Testis (tissue), 2 donors: ENCODE results near the gene LRRC74A.

ENCODE experiments used
- CTCF ChIP-seq, 3 experiments: fragments of 450-650 bp in 2 of 3; fragments of 200-600 bp in 1 of 3; sonication (generic) in 1 of 3; IDR thresholded peaks; one replicate each; pipeline ENCODE4 v1.5.1; 2016 to 2019; ENCODE audit warnings: antibody characterized with exemption in 3 of 3, mild to moderate bottlenecking in 2 of 3, moderate library complexity in 1 of 3
- POLR2A ChIP-seq: fragments of 450-650 bp; IDR thresholded peaks from one replicate; pipeline ENCODE4 v1.6.1; 2017; ENCODE audit warnings: antibody characterized with exemption, mild to moderate bottlenecking, moderate library complexity

GRCh38 chr14:76778546-76779215 lies 47.5 kb upstream of the LRRC74A start:
- TF ChIP-seq CTCF (IDR thresholded peaks at IDR 0.05) (no peak), POLR2A (no peak)
